Measurements from ENCODE around the gene SELENOV. TPM values are rescaled to one million over a fixed set of nuclear protein-coding genes. Genes with fewer than 3 reads are reported as not detected.
"Not testable (repeated sequence)": the region's sequence is repeated elsewhere in the genome, so short reads cannot be mapped to it uniquely, and the experiment has no call there.

The SELENOV gene
- total RNA-seq, 2 experiments from 2014 or later: not detected

- no peak for DNase-seq
- Mint-ChIP-seq H3K27me3 (no peaks in the 10 kb centered on the region), H3K36me3 (peaks cover 36% of the 10 kb centered on the region), H3K4me1 (ENCODE audit: low read depth) (peaks cover 22% of the 10 kb centered on the region), H3K27ac (peak overlapping the region; percentile 33), H3K4me3 (no peak overlapping the region), H3K9me3 (no peaks in the 10 kb centered on the region)
- POLR2A ChIA-PET: no interaction called here
- CTCF ChIA-PET: interaction anchor here (1.3 to 4.6 kb wide), 6 partner anchors 12 to 57 kb away, joined by 3 to 43 read pairs (median 7); partner anchors contain the start of genes DLL3 and EID2B
- intact Hi-C loops (cut with micrococcal nuclease): no loop called here
These were observed 39.2 kb upstream of the SELENOV start for GRCh38 chr19:39475748-39476147.

- H3K27me3 Mint-ChIP-seq; intact Hi-C loops (cut with micrococcal nuclease); CTCF ChIA-PET; H3K9me3 Mint-ChIP-seq; POLR2A ChIA-PET; DNase-seq: not testable (repeated sequence)
- peaks cover 25% of the 10 kb centered on the region for H3K4me1 Mint-ChIP-seq (ENCODE audit: low read depth)
- peak overlapping the region; percentile 82 for H3K4me3 Mint-ChIP-seq
- peak overlapping the region; percentile 78 for H3K27ac Mint-ChIP-seq
- peaks cover 29% of the 10 kb centered on the region for H3K36me3 Mint-ChIP-seq
These were observed 35.6 kb upstream of the SELENOV start for GRCh38 chr19:39479319-39479801.

GRCh38 chr19:39479916-39480315, 35.0 kb upstream of the SELENOV start:
- DNase-seq: no peak
- ChIA-PET CTCF (interaction anchor here (1.2 kb wide), 1 partner anchor 23 kb away, joined by 4 read pairs; no protein-coding TSS in a partner anchor), POLR2A (interaction anchor here (0.6 to 1.2 kb wide), 3 partner anchors 16 to 44 kb away, joined by 3 to 11 read pairs (median 3); partner anchors contain the start of gene RPS16)
- Mint-ChIP-seq H3K27me3 (no peaks in the 10 kb centered on the region), H3K9me3 (no peaks in the 10 kb centered on the region), H3K4me1 (ENCODE audit: low read depth) (peaks cover 25% of the 10 kb centered on the region), H3K27ac (peak overlapping the region; percentile 78), H3K4me3 (peak overlapping the region; percentile 82), H3K36me3 (peaks cover 23% of the 10 kb centered on the region)
- intact Hi-C loops (cut with micrococcal nuclease): loop anchor here (2.0 kb wide), 2 partner anchors 35 to 53 kb away; partner anchors contain the start of genes EID2B and SUPT5H

- Mint-ChIP-seq H3K27me3 (no peaks in the 10 kb centered on the region), H3K9me3 (no peaks in the 10 kb centered on the region), H3K27ac (peak within 1 kb of the TSS; percentile 78), H3K4me1 (ENCODE audit: low read depth) (peaks cover 25% of the 10 kb centered on the region), H3K36me3 (peaks cover 23% of the 10 kb centered on the region), H3K4me3 (peak within 1 kb of the TSS; percentile 82)
- DNase-seq: peak; percentile 98
- intact Hi-C loops (cut with micrococcal nuclease): loop anchor here (2.0 kb wide), 2 partner anchors 36 to 52 kb away; partner anchors contain the start of genes EID2B and SUPT5H
- CTCF ChIA-PET: interaction anchor here (1.2 kb wide), 1 partner anchor 22 kb away, joined by 4 read pairs; no protein-coding TSS in a partner anchor
- POLR2A ChIA-PET: interaction anchor here (0.6 to 1.2 kb wide), 4 partner anchors 17 to 48 kb away, joined by 3 to 11 read pairs (median 3); partner anchors contain the start of gene RPS16
These were observed 34.4 kb upstream of the SELENOV start, which contains the start of gene TIMM50 for GRCh38 chr19:39480337-39481228. TSS of gene TIMM50 (plus strand) at chr19:39480838. CDS start at chr19:39480854, 16 bp downstream.

- no peak for DNase-seq
- intact Hi-C loops (cut with micrococcal nuclease): loop anchor here (2.0 kb wide), 2 partner anchors 36 to 52 kb away; partner anchors contain the start of genes EID2B and SUPT5H
- peaks cover 22% of the 10 kb centered on the region for H3K36me3 Mint-ChIP-seq
- CTCF ChIA-PET: interaction anchor here (1.2 kb wide), 1 partner anchor 22 kb away, joined by 4 read pairs; no protein-coding TSS in a partner anchor
- H3K4me1 Mint-ChIP-seq (ENCODE audit: low read depth): peaks cover 25% of the 10 kb centered on the region
- POLR2A ChIA-PET: interaction anchor here (1.2 kb wide), 2 partner anchors 46 to 49 kb away, joined by 3 to 11 read pairs; partner anchors contain the start of gene RPS16
- peak overlapping the region; percentile 78 for H3K27ac Mint-ChIP-seq
- H3K9me3 Mint-ChIP-seq: no peaks in the 10 kb centered on the region
- H3K27me3 Mint-ChIP-seq: no peaks in the 10 kb centered on the region
- H3K4me3 Mint-ChIP-seq: peak overlapping the region; percentile 82
These were observed 33.8 kb upstream of the SELENOV start for GRCh38 chr19:39481229-39481545.

GRCh38 chr19:39481676-39482075, 33.3 kb upstream of the SELENOV start:
- intact Hi-C loops (cut with micrococcal nuclease): loop anchor here (2.0 kb wide), 2 partner anchors 37 to 51 kb away; partner anchors contain the start of genes EID2B and SUPT5H
- ChIA-PET POLR2A (interaction anchor here (1.2 kb wide), 1 partner anchor 49 kb away, joined by 3 read pairs; no protein-coding TSS in a partner anchor), CTCF (no interaction called here)
- Mint-ChIP-seq H3K4me3 (peak overlapping the region; percentile 82), H3K4me1 (ENCODE audit: low read depth) (peaks cover 25% of the 10 kb centered on the region), H3K36me3 (peaks cover 22% of the 10 kb centered on the region), H3K27me3 (no peaks in the 10 kb centered on the region), H3K9me3 (no peaks in the 10 kb centered on the region), H3K27ac (peak overlapping the region; percentile 78)
- DNase-seq: no peak

- Mint-ChIP-seq H3K36me3 (peaks cover 26% of the 10 kb centered on the region), H3K27ac (no peak overlapping the region), H3K4me1 (ENCODE audit: low read depth) (peaks cover 25% of the 10 kb centered on the region), H3K9me3 (no peaks in the 10 kb centered on the region), H3K27me3 (no peaks in the 10 kb centered on the region), H3K4me3 (peak overlapping the region; percentile 48)
- ChIA-PET CTCF (interaction anchor here (1.3 to 4.7 kb wide), 2 partner anchors 9 to 15 kb away, joined by 4 to 21 read pairs; partner anchors contain the start of gene DLL3), POLR2A (interaction anchor here (0.9 kb wide), 1 partner anchor 51 kb away, joined by 3 read pairs; no protein-coding TSS in a partner anchor)
- intact Hi-C loops (cut with micrococcal nuclease): no loop called here
- no peak for DNase-seq
These were observed 31.8 kb upstream of the SELENOV start for GRCh38 chr19:39483141-39483540.

GRCh38 chr19:39489756-39490155, 25.2 kb upstream of the SELENOV start:
- intact Hi-C loops (cut with micrococcal nuclease): no loop called here
- H3K9me3 Mint-ChIP-seq: no peaks in the 10 kb centered on the region
- no peaks in the 10 kb centered on the region for H3K27me3 Mint-ChIP-seq
- no peak overlapping the region for H3K27ac Mint-ChIP-seq
- no peaks in the 10 kb centered on the region for H3K4me1 Mint-ChIP-seq (ENCODE audit: low read depth)
- no peak overlapping the region for H3K4me3 Mint-ChIP-seq
- no peak for DNase-seq
- ChIA-PET POLR2A (no interaction called here), CTCF (interaction anchor here (0.7 to 1.1 kb wide), 3 partner anchors 13 to 43 kb away, joined by 3 to 6 read pairs (median 4); no protein-coding TSS in a partner anchor)
- H3K36me3 Mint-ChIP-seq: peaks cover 30% of the 10 kb centered on the region

- no peak overlapping the region for H3K27ac Mint-ChIP-seq
- H3K4me1 Mint-ChIP-seq (ENCODE audit: low read depth): no peaks in the 10 kb centered on the region
- H3K4me3 Mint-ChIP-seq: no peak overlapping the region
- H3K9me3 Mint-ChIP-seq: no peaks in the 10 kb centered on the region
- CTCF ChIA-PET: interaction anchor here (1.2 kb wide), 1 partner anchor 18 kb away, joined by 6 read pairs; no protein-coding TSS in a partner anchor
- intact Hi-C loops (cut with micrococcal nuclease): no loop called here
- DNase-seq: no peak
- POLR2A ChIA-PET: no interaction called here
- peaks cover 18% of the 10 kb centered on the region for H3K36me3 Mint-ChIP-seq
- H3K27me3 Mint-ChIP-seq: peaks cover 7% of the 10 kb centered on the region
These were observed 22.7 kb upstream of the SELENOV start for GRCh38 chr19:39492225-39492624.

- intact Hi-C loops (cut with micrococcal nuclease): no loop called here
- peaks cover 17% of the 10 kb centered on the region for H3K36me3 Mint-ChIP-seq
- ChIA-PET POLR2A (no interaction called here), CTCF (no interaction called here)
- H3K27me3 Mint-ChIP-seq: peaks cover 7% of the 10 kb centered on the region
- no peaks in the 10 kb centered on the region for H3K4me1 Mint-ChIP-seq (ENCODE audit: low read depth)
- H3K27ac Mint-ChIP-seq: no peak overlapping the region
- no peaks in the 10 kb centered on the region for H3K9me3 Mint-ChIP-seq
- H3K4me3 Mint-ChIP-seq: no peak overlapping the region
- DNase-seq: no peak
These were observed 22.2 kb upstream of the SELENOV start for GRCh38 chr19:39492788-39493187.

- no peak for DNase-seq
- H3K36me3 Mint-ChIP-seq: peaks cover 4% of the 10 kb centered on the region
- H3K27ac Mint-ChIP-seq: no peak overlapping the region
- POLR2A ChIA-PET: no interaction called here
- CTCF ChIA-PET: interaction anchor here (0.8 kb wide), 1 partner anchor 8 kb away, joined by 3 read pairs; no protein-coding TSS in a partner anchor
- peaks cover 19% of the 10 kb centered on the region for H3K27me3 Mint-ChIP-seq
- H3K9me3 Mint-ChIP-seq: no peaks in the 10 kb centered on the region
- intact Hi-C loops (cut with micrococcal nuclease): no loop called here
- H3K4me1 Mint-ChIP-seq (ENCODE audit: low read depth): peaks cover 11% of the 10 kb centered on the region
- H3K4me3 Mint-ChIP-seq: no peak overlapping the region
These were observed 20.3 kb upstream of the SELENOV start for GRCh38 chr19:39494661-39495060.

GRCh38 chr19:39496063-39496462, 18.9 kb upstream of the SELENOV start:
- H3K4me1 Mint-ChIP-seq (ENCODE audit: low read depth): peaks cover 14% of the 10 kb centered on the region
- ChIA-PET POLR2A (no interaction called here), CTCF (interaction anchor here (0.7 to 6.7 kb wide), 3 partner anchors 22 to 807 kb away, joined by 3 to 59 read pairs (median 6); partner anchors contain the start of gene EID2B)
- no peaks in the 10 kb centered on the region for H3K9me3 Mint-ChIP-seq
- no peaks in the 10 kb centered on the region for H3K36me3 Mint-ChIP-seq
- no peak for DNase-seq
- H3K4me3 Mint-ChIP-seq: no peak overlapping the region
- H3K27me3 Mint-ChIP-seq: peaks cover 30% of the 10 kb centered on the region
- H3K27ac Mint-ChIP-seq: no peak overlapping the region
- intact Hi-C loops (cut with micrococcal nuclease): no loop called here

Data from activated CD4-positive, alpha-beta memory T cell treated with anti-CD3 and anti-CD28 coated beads for 36 hours (primary cell).